NT2/D1 (cell line): ENCODE data around the gene POU2AF2.

ENCODE experiments used
- YY1 ChIP-seq: IDR thresholded peaks from 2 replicates; pipeline ENCODE4 v1.6.1; 2011; ENCODE audit not compliant: insufficient read length, insufficient read depth
- ZNF274 ChIP-seq: IDR thresholded peaks from 2 replicates; pipeline ENCODE4 v1.6.1; 2011; ENCODE audit warnings: mild to moderate bottlenecking, low read depth, low read length

DNA sequence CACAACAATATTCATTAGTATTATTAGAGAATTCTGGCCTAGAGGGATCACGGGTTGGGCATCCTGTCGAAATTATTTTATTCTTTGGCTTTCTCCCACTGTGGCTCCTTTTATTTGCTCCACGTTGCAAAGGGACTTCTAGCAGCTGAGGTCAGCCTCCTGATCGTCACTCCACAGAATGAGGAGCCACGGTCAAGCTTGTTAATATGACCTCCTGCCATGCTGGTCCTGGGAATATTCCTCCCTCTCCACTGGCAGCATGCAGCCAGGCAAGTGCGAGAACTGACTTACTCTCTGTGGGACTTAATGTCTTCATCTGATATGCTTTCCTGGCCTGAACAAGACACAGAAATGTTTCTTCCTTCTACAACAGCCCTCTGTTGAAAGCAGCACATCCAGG is 73.8 kb downstream of the POU2AF2 start:
- TF ChIP-seq ZNF274 (no peak), YY1 (no peak)
